ENCODE data around the gene RADIL.

RADIL gene

DNA sequence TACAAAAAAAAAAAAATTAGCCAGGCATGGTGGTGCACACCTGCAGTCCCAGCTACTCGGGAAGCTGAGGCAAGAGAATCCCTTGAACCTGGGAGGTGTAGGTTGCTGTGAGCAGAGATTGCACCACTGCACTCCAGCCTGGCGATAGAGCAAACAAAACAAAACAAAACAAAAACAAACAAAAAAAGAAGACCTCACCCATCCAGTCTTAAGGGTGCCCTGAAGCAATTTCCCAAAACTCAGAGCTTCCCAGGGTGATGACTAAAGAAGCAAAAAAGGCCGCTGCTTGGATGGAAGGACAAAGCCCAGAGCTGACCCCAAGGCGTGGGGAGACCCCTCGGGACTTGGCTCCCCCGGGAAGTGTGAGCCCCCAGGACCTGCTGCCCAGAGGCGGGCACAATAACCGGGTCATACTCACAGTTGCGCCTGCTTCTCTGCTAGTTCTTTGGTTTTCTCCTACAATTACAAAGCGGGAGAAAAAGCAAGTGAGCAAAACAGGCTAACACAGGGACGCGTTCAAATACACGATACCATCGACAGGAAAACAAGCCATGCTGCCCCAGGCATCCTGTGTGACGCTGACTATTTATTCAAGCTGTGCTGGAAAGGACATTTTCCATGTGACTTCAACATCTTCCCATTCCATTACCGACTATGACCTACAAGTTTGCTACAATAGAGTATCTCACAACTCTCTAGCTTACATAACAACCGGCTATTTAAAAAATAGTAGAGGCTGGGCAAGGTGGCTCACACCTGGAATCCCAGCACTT is 51.6 kb downstream of the RADIL start:
- no peak for DNase-seq (ENCODE audit: low read depth)

DNA sequence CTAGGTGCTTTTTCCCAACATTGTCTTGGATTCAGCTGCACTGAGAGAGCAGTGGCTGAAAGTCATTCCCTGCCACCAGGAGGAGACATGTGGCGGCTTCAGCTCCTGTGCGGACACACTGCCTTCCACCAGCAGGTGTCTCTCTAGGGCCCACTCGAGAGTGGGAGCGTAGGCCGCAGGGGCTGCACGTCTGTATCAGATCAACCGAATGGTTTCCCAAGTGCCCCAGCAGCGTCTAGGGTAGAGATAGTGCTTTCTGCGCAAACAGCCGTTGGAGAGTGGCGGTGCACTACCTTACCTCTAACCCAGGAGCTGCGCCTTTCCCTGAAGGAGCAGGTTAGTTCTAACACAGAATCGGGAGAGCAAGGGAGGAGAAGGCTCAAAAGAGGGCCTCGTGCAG is 53.3 kb downstream of the RADIL start:
- peak; percentile 6 for DNase-seq (ENCODE audit: low read depth)

- DNase-seq (ENCODE audit: low read depth): no peak
These were observed 54.7 kb downstream of the RADIL start for GRCh38 chr7:4828720-4829383.

GRCh38 chr7:4825081-4825480 is 58.4 kb downstream of the RADIL start:
- no peak for DNase-seq (ENCODE audit: low read depth)

DNA sequence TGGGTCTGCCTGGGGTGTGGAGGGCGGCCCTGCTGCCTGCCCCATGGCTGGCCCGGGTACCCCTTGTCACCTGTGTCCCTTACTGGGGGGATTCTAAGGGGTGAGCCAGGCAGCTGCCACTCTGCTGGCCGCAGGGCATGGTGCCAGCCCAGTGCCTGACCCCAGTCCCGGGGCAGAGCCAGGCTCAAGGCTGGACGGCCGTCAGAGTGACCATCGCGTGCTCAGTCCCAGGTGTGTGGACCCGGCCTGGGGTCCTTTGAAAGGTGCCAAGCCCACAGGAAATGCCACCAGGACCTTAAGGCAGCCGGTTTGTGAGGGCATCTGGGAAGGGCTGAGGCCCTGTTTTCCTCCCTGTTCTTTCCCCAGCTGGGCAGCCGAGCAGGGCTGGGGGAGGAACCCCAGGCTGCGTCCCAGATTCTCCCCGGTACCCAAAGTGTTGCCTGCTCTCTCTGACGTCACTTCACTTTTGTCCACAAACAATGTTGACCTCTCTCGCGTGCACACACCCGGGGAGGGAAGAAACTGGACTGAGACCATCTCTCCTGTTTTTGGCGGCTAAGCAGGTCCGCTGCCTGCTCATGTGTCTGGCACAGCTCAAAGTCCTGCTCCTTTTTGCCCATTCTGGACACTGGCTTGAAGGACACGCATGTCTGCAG is 59.3 kb downstream of the RADIL start:
- DNase-seq (ENCODE audit: low read depth): no peak

GRCh38 chr7:4823441-4824119 is 59.9 kb downstream of the RADIL start:
- DNase-seq (ENCODE audit: low read depth): no peak

GRCh38 chr7:4822677-4823076 is 60.8 kb downstream of the RADIL start:
- DNase-seq (ENCODE audit: low read depth): no peak

DNA sequence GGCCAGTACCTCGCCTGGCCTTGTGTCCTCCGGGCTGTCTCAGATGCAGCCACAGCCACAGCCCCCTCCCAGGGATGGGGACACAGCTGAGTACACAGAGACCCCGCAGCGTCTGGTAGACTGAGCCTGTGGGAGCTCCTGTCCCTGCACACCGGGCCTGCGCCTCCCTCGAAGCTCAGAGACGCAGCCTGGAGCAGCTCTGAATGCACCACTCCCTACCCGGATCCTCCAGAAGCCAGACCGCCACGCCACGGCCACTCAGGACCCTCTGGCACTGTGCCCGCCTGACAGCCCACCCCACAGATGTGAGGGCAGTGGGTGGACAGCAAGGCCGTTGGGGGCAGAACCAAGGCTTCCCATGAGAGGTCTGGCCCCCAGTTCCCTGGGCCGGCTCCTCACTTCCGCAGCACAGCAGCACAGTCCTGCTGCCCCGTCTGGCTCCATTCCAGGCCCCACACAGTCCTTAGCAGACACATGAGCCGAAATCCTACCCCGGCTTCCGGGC is 62.5 kb downstream of the RADIL start:
- no peak for DNase-seq (ENCODE audit: low read depth)

DNA sequence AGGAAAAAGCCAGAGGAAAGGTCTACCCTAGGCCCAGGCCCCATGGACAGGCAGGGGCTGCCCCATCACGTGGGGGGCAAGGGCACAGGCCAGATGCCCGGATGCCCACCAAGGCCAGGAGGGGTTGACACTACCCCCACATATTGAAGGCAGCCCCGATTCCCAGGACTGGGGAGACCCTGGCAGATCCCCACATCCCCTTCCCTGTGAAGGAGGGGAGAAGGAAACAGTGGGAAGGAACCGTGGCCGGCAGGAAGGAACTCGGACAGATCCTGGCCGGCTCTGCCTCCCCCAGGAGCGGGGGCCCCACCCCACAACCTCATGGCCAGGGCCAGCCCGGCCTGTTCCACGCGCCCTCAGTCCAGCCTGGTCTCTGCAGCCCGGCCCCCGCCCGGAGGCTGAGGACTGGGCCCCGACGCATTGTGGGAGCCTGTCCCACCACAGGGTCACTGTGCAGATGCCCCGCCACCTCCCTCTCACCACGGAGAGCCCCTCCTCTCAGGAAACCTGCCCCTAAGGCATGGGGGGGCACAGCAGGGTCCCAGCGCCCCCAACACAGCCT is 63.0 kb downstream of the RADIL start:
- DNase-seq (ENCODE audit: low read depth): no peak

DNA sequence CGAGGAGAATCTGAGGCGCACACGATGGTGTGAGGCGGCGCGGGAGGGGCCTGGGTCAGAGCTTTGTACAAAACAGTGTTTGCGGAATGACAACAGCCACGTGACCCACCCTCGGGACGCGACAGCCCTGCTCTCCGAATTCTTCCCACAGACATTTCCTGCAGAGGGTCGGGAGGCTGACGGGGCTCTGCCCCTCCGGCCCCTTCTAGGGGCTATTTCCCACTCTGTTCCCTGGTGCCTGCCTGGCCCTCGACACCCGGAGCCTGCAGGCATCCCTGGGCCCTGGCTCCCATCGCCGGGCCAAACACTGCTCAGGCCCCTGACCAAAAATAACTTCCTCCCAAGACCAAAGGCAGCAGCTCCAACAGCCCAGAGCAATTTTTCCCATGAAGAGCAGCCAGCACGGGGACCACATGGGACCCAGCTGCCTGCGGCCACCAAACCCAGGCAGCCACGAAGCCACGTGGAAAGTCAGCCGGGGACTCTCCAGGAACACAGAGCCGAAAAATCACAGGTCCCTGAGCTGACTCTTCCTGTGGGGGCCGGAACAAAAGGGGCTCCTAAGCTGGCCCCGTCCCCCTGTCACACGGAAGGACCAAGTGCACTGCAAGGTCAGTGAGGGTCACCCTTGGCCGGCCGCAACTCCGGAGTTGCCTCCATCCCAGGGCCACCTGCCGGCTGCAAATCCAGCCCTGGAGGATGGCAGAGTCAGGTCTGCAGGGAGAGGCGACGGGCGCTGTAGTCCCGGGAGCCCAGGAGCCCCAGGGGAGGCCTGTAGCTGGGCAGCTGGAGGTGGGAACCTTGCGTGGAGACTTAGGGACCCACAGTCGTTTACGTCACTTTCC is 63.7 kb downstream of the RADIL start:
- no peak for DNase-seq (ENCODE audit: low read depth)

- DNase-seq (ENCODE audit: low read depth): no peak
These were observed 65.3 kb downstream of the RADIL start for GRCh38 chr7:4818000-4818794.

DNA sequence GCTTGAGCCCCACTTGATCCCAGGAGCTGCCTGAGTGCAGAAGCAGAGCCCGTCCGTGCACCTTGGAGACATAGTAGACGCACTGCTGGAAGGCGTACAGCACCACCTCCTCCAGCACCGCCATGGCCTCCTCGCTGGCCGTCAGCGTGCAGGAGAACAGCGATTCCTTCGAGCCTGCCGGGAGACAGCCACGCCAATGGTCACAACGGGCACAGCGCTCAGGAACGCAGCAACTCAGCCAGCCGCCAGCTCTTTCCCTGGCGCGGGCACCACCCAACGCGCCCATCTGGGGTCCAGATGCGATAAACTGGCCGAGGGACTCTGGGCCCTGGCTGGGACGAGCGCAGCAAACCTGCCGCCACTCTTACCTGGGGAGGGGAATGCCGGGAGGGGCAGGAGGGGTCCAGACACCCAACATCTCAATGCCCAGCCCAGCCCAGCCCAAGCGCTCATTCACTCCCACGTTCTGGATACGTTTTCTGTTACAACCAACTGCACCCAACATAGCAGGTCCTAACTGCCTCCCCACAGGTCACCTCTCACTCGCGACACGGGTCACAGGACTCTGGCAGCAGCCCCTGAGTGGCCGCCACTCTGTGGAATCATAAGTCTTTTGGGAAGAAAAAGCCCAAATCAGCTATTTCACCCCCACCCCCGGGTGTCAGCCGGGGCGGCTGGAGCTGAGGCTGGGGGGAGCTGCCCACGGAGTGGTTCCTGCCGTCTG is 66.2 kb downstream of the RADIL start:
- DNase-seq (ENCODE audit: low read depth): no peak

- no peak for DNase-seq (ENCODE audit: low read depth)
These were observed 67.0 kb downstream of the RADIL start for GRCh38 chr7:4816419-4817080.

DNA sequence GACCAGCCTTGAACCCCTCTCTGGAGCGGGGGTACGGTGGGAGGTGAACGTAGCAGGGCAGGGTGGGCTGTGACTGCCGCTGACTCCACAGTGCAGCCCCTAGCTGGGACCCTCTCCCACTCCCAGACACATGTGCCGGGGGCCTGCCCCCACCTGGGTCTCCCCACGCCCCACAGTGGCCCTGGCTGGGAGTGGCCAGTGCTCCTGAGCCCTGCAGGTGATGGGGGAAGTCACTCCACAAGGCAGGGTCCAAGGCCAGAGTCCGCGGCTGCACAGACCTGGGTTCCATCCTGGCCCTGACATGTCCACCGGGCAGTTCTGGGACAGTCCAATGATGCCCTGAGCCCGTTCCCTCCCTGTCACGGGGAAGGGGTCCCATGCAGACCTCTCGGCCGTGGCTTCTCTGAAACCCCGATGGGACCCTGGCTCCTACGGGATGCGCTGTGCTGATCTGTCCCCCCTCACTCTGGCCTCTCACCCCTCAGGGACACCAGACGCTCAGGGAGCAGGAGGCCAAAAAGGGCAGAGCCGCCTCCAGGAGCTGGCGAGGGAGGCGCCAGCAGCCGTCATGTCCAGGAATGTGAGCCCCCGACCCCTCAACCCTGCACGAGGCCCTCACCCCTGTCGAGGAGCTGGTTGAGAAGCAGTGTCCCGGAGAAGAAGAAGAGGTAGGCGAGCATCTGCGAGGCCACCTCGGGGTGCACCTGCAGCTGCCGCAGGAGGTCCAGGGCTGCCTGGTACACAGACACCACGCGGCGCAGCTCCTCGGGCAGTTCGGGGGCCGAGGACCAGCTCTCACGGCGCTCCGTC is 67.7 kb downstream of the RADIL start:
- no peak for DNase-seq (ENCODE audit: low read depth)

GRCh38 chr7:4815121-4815520 is 68.4 kb downstream of the RADIL start:
- no peak for DNase-seq (ENCODE audit: low read depth)

DNA sequence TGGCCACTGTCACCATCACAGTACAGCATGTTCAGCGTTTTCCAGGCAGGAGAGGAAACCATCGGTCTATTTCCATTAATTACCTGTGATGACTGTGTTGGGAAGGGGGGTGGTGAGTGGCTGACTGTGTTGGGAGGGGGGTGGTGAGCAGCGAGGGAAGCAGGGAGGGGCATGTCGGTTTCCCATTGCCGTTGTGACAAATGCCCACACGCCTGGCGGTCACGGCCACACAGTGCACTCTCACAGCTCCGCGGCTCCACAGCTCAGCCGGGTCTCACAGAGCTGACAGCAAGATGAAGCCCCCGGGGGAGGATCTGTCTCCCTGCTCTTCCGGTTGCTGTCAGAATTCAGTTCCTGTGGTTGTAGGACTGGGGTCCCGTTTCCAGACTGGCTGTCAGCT is 69.1 kb downstream of the RADIL start:
- DNase-seq (ENCODE audit: low read depth): no peak

- DNase-seq (ENCODE audit: low read depth): no peak
These were observed 73.8 kb downstream of the RADIL start for GRCh38 chr7:4809666-4810065.

GRCh38 chr7:4809091-4809591 is 74.4 kb downstream of the RADIL start:
- peak; percentile 21 for DNase-seq (ENCODE audit: low read depth)

Measured in stimulated activated CD8-positive, alpha-beta memory T cell treated with anti-CD3 and anti-CD28 coated beads, Interleukin-12 subunit alpha, Interleukin-12 subunit beta, amount 100 ng/mL, for 4 hours (primary cell).